Lower leg skin (tissue), 4 donors: ENCODE measurements around the gene SYF2. TPM values are rescaled to one million over a fixed set of nuclear protein-coding genes. Genes with fewer than 3 reads are reported as not detected.
A peak's percentile ranks its signal among the peaks of the same experiment; 100 is the strongest.

Experiments used
- DNase-seq, 2 donors: peaks; one replicate each; pipeline ENCODE4 v3.0.0-alpha.2; 2019; ENCODE audit warnings: low spot score in 2 of 2
- H3K4me3 ChIP-seq: fragments of 200-600 bp; sonication (generic); 2 replicates; pipeline ENCODE4 v1.5.1; 2017; ENCODE audit warnings: mild to moderate bottlenecking, low read depth; ENCODE audit not compliant: poor library complexity, severe bottlenecking
- POLR2A ChIP-seq, 2 donors: fragments of 450-650 bp; IDR thresholded peaks; one replicate each; pipeline ENCODE4 v1.6.1; 2016 to 2017; ENCODE audit warnings: antibody characterized with exemption in 2 of 2, mild to moderate bottlenecking in 1 of 2, moderate library complexity in 1 of 2
- WGBS, 2 donors: methylation state at CpG; one replicate each; pipeline ENCODE4 v1.1.5; 2018; 5-methylcytosine and 5-hydroxymethylcytosine counted together
- intact Hi-C: fragments of 100-400 bp; cut with DNase I; formaldehyde crosslinking; loops from one replicate; pipeline ENCODE4 v1.15.0; 2023; ENCODE audit warnings: low total_unique reads
- total RNA-seq, 4 donors: library from RNA; depleted of rRNA; stranded (reverse); fragments of >200 nt; gene quantifications; one replicate each; pipeline ENCODE4 v1.1.0, GENCODE V29; 2016
- TF ChIP-seq, protein P1 (sequence below), 3 donors: fragments of 450-650 bp; IDR thresholded peaks; one replicate each; pipeline ENCODE4 v1.5.1; 2016; ENCODE audit warnings: antibody characterized with exemption in 3 of 3, mild to moderate bottlenecking in 3 of 3, moderate library complexity in 2 of 3

Gene SYF2
- total RNA-seq, 4 donors from 2014 or later, result 53.4 to 65.7 (median 61.9) TPM

DNA sequence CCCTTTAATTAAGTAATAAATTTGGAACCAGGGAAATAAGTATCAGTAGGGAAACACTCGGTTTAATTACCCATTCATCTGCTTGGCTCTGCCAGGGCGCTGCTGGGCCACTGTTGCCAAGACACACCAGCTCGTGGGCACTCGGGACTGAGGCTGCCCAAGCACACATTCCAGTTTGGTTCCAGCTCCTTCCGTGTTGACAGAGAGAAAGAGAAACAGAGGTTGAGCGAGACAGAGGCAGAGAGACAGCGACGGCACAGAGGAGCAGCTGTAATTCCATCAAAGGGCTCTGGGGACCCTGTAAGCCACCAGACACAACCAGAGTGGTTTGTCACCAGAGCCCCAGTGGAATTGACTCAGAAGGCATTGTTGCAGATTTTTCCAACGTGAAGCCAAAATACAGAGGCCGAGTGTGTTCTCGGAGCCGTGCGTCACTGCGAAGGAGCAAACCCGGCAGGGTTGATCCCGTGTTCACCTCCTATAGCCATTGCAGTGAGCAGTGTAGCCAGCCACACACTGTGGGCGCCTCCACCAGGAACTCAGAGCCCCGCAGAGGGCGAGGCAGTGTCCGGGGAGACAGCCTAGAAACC lies 33.5 kb downstream of the SYF2 start:
- intact Hi-C loops, result loop anchor here (10.0 kb wide), 1 partner anchor 344 kb away; no protein-coding TSS in a partner anchor
- H3K4me3 ChIP-seq, result no peak overlapping the region
- TF ChIP-seq POLR2A (IDR thresholded peaks at IDR 0.05), result no peak
- TF ChIP-seq, protein P1, sequence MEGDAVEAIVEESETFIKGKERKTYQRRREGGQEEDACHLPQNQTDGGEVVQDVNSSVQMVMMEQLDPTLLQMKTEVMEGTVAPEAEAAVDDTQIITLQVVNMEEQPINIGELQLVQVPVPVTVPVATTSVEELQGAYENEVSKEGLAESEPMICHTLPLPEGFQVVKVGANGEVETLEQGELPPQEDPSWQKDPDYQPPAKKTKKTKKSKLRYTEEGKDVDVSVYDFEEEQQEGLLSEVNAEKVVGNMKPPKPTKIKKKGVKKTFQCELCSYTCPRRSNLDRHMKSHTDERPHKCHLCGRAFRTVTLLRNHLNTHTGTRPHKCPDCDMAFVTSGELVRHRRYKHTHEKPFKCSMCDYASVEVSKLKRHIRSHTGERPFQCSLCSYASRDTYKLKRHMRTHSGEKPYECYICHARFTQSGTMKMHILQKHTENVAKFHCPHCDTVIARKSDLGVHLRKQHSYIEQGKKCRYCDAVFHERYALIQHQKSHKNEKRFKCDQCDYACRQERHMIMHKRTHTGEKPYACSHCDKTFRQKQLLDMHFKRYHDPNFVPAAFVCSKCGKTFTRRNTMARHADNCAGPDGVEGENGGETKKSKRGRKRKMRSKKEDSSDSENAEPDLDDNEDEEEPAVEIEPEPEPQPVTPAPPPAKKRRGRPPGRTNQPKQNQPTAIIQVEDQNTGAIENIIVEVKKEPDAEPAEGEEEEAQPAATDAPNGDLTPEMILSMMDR (IDR thresholded peaks at IDR 0.05), result peak in 1 of 3 donors; percentile 47
- DNase-seq, result peak in 1 of 2 donors; percentile 37
- 32 to 40% methylated on average over 20 of the region's 20 CpGs for WGBS, 2 donors

DNA sequence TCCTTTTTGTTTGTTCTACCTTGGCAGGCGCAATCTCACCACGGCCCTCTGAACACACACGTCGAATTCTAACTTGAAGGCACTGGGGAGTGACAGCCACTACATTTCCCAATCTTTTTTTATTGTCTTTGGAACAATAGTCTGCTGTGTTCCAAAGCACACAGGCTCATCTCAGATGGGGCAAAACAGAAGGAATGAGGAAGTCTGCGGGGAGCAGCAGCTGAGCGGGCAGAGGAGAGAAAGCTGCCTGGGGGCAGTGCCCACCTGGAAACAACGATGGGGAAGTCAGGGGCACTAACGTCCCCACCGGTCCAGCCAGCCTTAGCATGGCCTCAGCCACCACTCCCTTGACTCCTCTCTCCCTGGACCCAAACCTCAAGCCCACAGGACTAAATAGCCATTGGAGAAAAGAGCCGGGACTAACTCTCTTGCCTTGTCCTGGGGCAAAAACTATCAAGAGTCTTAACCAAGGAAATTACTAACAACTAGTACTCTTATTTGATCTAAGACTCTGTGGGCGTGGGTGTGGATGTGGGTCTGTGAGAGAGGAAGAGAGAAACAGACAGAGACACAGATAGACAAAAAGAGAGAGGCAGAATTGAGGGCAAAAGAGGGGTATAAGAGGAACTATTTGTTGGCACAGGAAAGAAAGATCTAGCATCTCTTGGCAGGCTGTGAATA lies 34.2 kb downstream of the SYF2 start:
- DNase-seq, result no peak
- intact Hi-C loops, result loop anchor here (10.0 kb wide), 1 partner anchor 343 kb away; no protein-coding TSS in a partner anchor
- WGBS, 2 donors, result 24 to 25% methylated on average over 11 of the region's 11 CpGs
- no peak overlapping the region for H3K4me3 ChIP-seq
- TF ChIP-seq, protein P1 (IDR thresholded peaks at IDR 0.05), result no peak
- no peak for TF ChIP-seq POLR2A (IDR thresholded peaks at IDR 0.05)

DNA sequence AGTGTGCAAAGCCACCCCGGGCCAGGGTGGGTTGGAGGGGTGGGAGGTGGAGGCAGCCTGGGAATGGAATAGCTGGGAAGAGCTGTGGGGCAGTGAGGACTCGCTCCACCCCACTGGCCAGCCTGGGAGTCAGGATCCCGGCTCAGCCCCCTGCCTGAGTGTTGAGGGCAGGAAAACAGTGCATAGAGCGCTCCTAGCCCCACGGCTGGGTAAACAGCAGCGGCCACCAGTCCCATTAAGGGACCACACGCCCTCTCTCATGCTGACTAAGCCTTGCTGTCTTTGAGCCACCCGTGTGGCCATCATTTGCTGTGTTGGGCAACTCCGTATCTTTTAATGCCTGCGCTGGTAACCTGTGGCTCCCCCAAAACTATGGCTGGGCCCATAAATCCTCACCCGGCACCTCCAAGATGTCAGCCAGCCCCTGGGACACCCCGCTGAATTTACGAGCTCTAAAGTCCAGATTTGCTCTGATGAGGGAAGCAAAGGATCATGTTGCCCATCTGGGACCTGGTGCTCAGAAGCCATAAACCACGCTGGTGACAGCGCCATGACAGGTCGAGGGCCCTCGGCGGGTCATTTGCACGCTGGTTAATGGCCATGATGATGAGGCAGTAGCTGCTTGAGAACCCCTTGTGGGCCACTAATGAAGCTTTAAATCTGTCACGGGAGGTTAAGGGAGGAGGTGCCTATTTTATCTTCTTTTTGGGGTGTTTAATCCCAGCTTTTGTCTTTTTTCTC lies 34.9 kb downstream of the SYF2 start:
- no peak for TF ChIP-seq POLR2A (IDR thresholded peaks at IDR 0.05)
- TF ChIP-seq, protein P1 (IDR thresholded peaks at IDR 0.05), result no peak
- DNase-seq, result no peak
- H3K4me3 ChIP-seq, result no peak overlapping the region
- WGBS, 2 donors, result 65 to 74% methylated on average over 19 to 20 of the region's 20 CpGs
- intact Hi-C loops, result loop anchor here (10.0 kb wide), 1 partner anchor 343 kb away; no protein-coding TSS in a partner anchor

DNA sequence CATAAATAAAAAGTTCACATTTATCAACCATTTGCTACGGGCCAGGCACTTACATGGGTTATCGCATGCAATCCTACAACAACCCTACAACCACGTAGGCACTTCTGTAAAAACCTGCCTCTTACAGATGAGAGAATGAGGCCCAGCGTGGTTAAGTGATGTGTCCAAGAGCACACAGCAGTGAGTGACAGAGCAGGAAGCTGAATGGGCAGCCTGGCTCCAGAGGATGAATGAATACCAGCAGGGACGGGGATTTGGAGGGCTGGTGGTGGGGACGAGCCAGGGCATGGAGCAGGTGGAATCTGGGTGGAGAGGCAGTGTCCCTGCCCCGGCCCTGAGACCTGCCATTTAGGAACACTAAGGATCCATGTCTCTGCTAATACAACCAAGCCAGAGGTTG lies 35.5 kb downstream of the SYF2 start:
- no peak overlapping the region for H3K4me3 ChIP-seq
- TF ChIP-seq POLR2A (IDR thresholded peaks at IDR 0.05), result no peak
- TF ChIP-seq, protein P1 (IDR thresholded peaks at IDR 0.05), result no peak
- intact Hi-C loops, result loop anchor here (10.0 kb wide), 1 partner anchor 342 kb away; no protein-coding TSS in a partner anchor
- 74 to 87% methylated on average over 6 to 7 of the region's 7 CpGs for WGBS, 2 donors
- no peak for DNase-seq

DNA sequence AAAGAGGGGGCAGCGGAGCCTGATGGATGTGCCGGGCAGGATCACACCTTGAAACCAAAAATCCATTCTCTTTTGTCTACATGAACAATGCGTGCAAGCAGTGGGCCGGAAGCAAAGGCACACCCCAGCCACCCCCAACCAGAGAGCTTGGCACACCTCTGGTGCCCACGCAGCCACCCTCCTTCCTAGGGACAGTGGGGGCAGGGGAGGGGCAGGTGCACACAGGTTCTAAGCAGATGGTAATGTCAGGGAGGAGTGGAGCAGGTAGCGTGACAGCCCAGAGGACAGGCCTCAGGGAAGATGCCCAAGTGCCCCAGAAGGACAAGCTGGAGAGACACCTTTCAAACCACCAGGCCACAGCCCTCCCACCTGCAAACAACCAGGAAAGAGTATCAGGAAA lies 36.5 kb downstream of the SYF2 start:
- no peak overlapping the region for H3K4me3 ChIP-seq
- 69 to 77% methylated on average over 6 of the region's 6 CpGs for WGBS, 2 donors
- TF ChIP-seq, protein P1 (IDR thresholded peaks at IDR 0.05), result no peak
- no peak for TF ChIP-seq POLR2A (IDR thresholded peaks at IDR 0.05)
- DNase-seq, result no peak
- intact Hi-C loops, result loop anchor here (10.0 kb wide), 1 partner anchor 341 kb away; no protein-coding TSS in a partner anchor
